Measurements from ENCODE around the gene CBY2.

DNA sequence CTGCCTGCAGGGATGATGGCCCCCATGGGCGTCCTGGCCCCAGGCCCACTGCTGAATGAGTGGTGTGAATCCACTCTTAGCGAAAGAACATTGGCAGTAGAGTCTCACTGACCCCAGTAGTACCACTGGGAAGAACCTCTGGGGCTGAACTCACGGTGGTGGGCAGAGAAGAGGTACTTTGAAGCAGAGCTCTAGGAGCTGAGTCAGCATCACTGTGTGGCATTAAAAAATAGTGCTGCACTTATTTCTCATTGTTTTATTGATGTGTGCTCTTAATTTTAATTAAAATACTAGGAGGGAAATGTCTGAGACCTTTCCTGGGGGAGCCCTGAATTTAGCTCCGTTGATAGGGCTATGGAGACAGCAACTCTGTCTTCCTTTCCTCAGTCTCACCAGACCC is 61.3 kb downstream of the CBY2 start:
- TF ChIP-seq CTCF (IDR thresholded peaks at IDR 0.05) (no peak), POLR2A (IDR thresholded peaks at IDR 0.05) (no peak)
